K562 (cell line): Measurements from ENCODE around the gene PSMD13. TPM values are rescaled to one million over a fixed set of nuclear protein-coding genes. Genes with fewer than 3 reads are reported as not detected.

Experiments
- ATAC-seq: fragments of 200-7000 bp; cut with Tn5 transposase; 3 replicates; pipeline ENCODE4 v1.9.1; 2020; ENCODE audit warnings: moderate library complexity
- BruUV-seq: library from RNA; stranded (reverse); fragments of 400-500 nt; replicated peaks from 2 replicates; lab custom pipeline; 2021; lab: Mats Ljungman, UMichigan
- CTCF ChIA-PET: fragments of 300-600 bp; formaldehyde crosslinking; extraction: SDS; loops from one replicate; lab custom pipeline; 2021; ENCODE audit warnings: low intra/inter-chr PET ratio; lab: Yijun Ruan, JAX
- POLR2A ChIA-PET: fragments of 300-600, 350-650 bp; sonication (Branson Sonifier 250); formaldehyde crosslinking; extraction: SDS; loops from one replicate; lab custom pipeline; 2021; ENCODE audit warnings: antibody characterized with exemption, inconsistent platforms; lab: Yijun Ruan, JAX
- DNase-seq, 4 experiments: peaks; one replicate each; pipeline versions ENCODE4 v3.0.0 to v3.0.0-alpha.2; 2011 to 2018; ENCODE audit warnings: low spot score in 3 of 4, mixed read lengths in 3 of 4; ENCODE audit errors: extremely low read depth in 1 of 4
- FAIRE-seq: peaks from 2 replicates; lab custom pipeline; 2011; peaks lifted over from hg19 to GRCh38; lab: Jason Lieb, UNC
- H2AFZ ChIP-seq: 2 replicates; pipeline ENCODE4 v1.6.0; 2011; ENCODE audit warnings: low read depth, low read length, control low read depth, inconsistent platforms
- H3K27ac ChIP-seq: fragments of 200-600 bp; 3 replicates; pipeline ENCODE4 v1.8.0; 2011; ENCODE audit warnings: low read depth, mild to moderate bottlenecking, control low read depth, inconsistent platforms, low read length, moderate library complexity, mixed read lengths; ENCODE audit errors: extremely low read depth
- H3K27me3 ChIP-seq, 2 experiments: fragments of 300-600 bp in 1 of 2; 2 replicates in 1 of 2; 3 replicates in 1 of 2; pipeline versions ENCODE4 v1.6.0 to v1.8.0; 2011; ENCODE audit warnings: inconsistent platforms in 2 of 2, low read length in 2 of 2, mild to moderate bottlenecking in 1 of 2, mixed read lengths in 1 of 2, moderate library complexity in 1 of 2; ENCODE audit not compliant: control insufficient read depth in 2 of 2, insufficient read depth in 2 of 2
- H3K36me3 ChIP-seq: fragments of 300-600 bp; 3 replicates; pipeline ENCODE4 v1.8.0; 2011; ENCODE audit warnings: mild to moderate bottlenecking, low read length, inconsistent platforms; ENCODE audit not compliant: control insufficient read depth, insufficient read depth
- H3K4me1 ChIP-seq, 2 experiments: fragments of 200-600 bp in 1 of 2; replicated peaks in 1 of 2; 2 replicates in 1 of 2; 3 replicates in 1 of 2; pipeline versions ENCODE4 v1.5.1 to v1.8.0; 2011; ENCODE audit warnings: inconsistent platforms in 2 of 2, low read length in 2 of 2, mild to moderate bottlenecking in 1 of 2, mixed read lengths in 1 of 2, moderate library complexity in 1 of 2; ENCODE audit not compliant: control insufficient read depth in 2 of 2, insufficient read depth in 2 of 2
- H3K4me2 ChIP-seq: 2 replicates; pipeline ENCODE4 v1.6.1; 2011; ENCODE audit warnings: low read length, control low read depth, inconsistent platforms, mixed read lengths; ENCODE audit not compliant: insufficient read depth
- H3K4me3 ChIP-seq: fragments of 200-600 bp; sonication (generic), shearing (Covaris generic); 2 replicates; pipeline ENCODE4 v1.5.1; 2016; ENCODE audit warnings: control low read depth, inconsistent platforms
- H3K79me2 ChIP-seq: fragments of 200-600 bp; 3 replicates; pipeline ENCODE4 v1.8.0; 2011; ENCODE audit warnings: low read length, inconsistent platforms; ENCODE audit not compliant: control insufficient read depth, insufficient read depth
- H3K9ac ChIP-seq, 2 experiments: 2 replicates each; pipeline versions ENCODE4 v1.6.0 to v1.6.1; 2011; ENCODE audit warnings: low read depth in 2 of 2, low read length in 2 of 2, control low read depth in 1 of 2, inconsistent platforms in 1 of 2, mild to moderate bottlenecking in 1 of 2, mixed read lengths in 1 of 2; ENCODE audit not compliant: insufficient read depth in 1 of 2
- H3K9me1 ChIP-seq: one replicate; pipeline ENCODE4 v1.6.0; 2011; ENCODE audit warnings: inconsistent platforms, mild to moderate bottlenecking, low read length, moderate library complexity; ENCODE audit not compliant: control insufficient read depth, insufficient read depth
- H3K9me3 ChIP-seq: replicated peaks from 2 replicates; pipeline ENCODE4 v1.5.1; 2011; ENCODE audit warnings: low read depth, low read length, inconsistent platforms; ENCODE audit not compliant: control insufficient read depth, insufficient read depth
- H4K20me1 ChIP-seq: replicated peaks from 2 replicates; pipeline ENCODE4 v1.6.1; 2011; ENCODE audit warnings: low read length, inconsistent platforms, mixed read lengths; ENCODE audit not compliant: control insufficient read depth, insufficient read depth
- FUS ChIP-seq: fragments of 200-400 bp; formaldehyde crosslinking; optimal IDR thresholded peaks from 2 replicates; pipeline ENCODE3; 2017; ENCODE audit warnings: low read depth, low read length
- HNRNPL ChIP-seq: fragments of 200-400 bp; formaldehyde crosslinking; IDR thresholded peaks from 2 replicates; pipeline ENCODE4 v1.6.1; 2017; ENCODE audit warnings: low read depth, mild to moderate bottlenecking, low read length
- ILK ChIP-seq: fragments of 450-650 bp; IDR thresholded peaks from 2 replicates; pipeline ENCODE4 v1.6.1; 2016; ENCODE audit warnings: missing genetic modification characterization, low read depth, mild to moderate bottlenecking, missing compliant biosample characterization, moderate library complexity, borderline replicate concordance
- POLR2G ChIP-seq: fragments of 200-400 bp; formaldehyde crosslinking; IDR thresholded peaks from 2 replicates; pipeline ENCODE4 v1.6.1; 2017; ENCODE audit warnings: low read depth, mild to moderate bottlenecking, antibody characterized with exemption, low read length, moderate library complexity
- RBFOX2 ChIP-seq: fragments of 200-400 bp; formaldehyde crosslinking; IDR thresholded peaks from 2 replicates; pipeline ENCODE4 v1.6.1; 2017; ENCODE audit warnings: low read depth, mild to moderate bottlenecking, low read length, moderate library complexity
- SRSF9 ChIP-seq: fragments of 200-400 bp; formaldehyde crosslinking; IDR thresholded peaks from 2 replicates; pipeline ENCODE4 v1.6.1; 2017; ENCODE audit warnings: low read depth, low read length, borderline replicate concordance
- WGBS: fragments of 100-300 bp; shearing (Covaris generic); methylation state at CpG from one replicate; pipeline ENCODE4 v1.1.6; 2016; ENCODE audit warnings: low coverage, mixed read lengths; ENCODE audit not compliant: insufficient coverage; ENCODE audit errors: missing lambda C conversion rate; 5-methylcytosine and 5-hydroxymethylcytosine counted together
- in situ Hi-C: fragments of 300-500 bp; cut with MboI; formaldehyde crosslinking; loops from 4 replicates; pipeline ENCODE4 v1.15.0; 2018; ENCODE audit warnings: inconsistent platforms, mixed read lengths
- intact Hi-C: fragments of 100-400 bp; cut with micrococcal nuclease; formaldehyde crosslinking; loops from 2 replicates; pipeline ENCODE4 v1.14.2; 2022
- polyA plus RNA-seq, 8 experiments: library from polyadenylated mRNA; depleted of rRNA in 4 of 8; stranded (reverse) in 5 of 8; unstranded in 3 of 8; fragments of >200 nt; fragmentation: Nextera tagmentation in 2 of 8; fragmentation: Illumina TruSeq in 1 of 8; extraction: Ambion mirVana in 2 of 8; extraction: Trizol in 1 of 8; gene quantifications; 2 replicates each; pipeline versions ENCODE4 v1.2.1 to v1.2.3, GENCODE V29; 2011 to 2014; ENCODE audit warnings: inconsistent platforms in 1 of 8, missing spikeins in 1 of 8
- total RNA-seq, 7 experiments: library from RNA; depleted of rRNA in 6 of 7; stranded (reverse); fragments of >200 nt in 6 of 7; fragmentation: Illumina TruSeq in 2 of 7; extraction: Trizol in 2 of 7; gene quantifications; 2 replicates each; pipeline versions ENCODE4 v1.2.1 to v1.2.3, GENCODE V29; 2011 to 2021; ENCODE audit warnings: low replicate concordance in 1 of 7

Gene PSMD13
- total and polyA plus RNA-seq, 9 of the 15 experiments (the other 6 are each of a cell fraction or from before 2014, with no cell fraction given), result 185 to 383 (median 267) TPM

DNA sequence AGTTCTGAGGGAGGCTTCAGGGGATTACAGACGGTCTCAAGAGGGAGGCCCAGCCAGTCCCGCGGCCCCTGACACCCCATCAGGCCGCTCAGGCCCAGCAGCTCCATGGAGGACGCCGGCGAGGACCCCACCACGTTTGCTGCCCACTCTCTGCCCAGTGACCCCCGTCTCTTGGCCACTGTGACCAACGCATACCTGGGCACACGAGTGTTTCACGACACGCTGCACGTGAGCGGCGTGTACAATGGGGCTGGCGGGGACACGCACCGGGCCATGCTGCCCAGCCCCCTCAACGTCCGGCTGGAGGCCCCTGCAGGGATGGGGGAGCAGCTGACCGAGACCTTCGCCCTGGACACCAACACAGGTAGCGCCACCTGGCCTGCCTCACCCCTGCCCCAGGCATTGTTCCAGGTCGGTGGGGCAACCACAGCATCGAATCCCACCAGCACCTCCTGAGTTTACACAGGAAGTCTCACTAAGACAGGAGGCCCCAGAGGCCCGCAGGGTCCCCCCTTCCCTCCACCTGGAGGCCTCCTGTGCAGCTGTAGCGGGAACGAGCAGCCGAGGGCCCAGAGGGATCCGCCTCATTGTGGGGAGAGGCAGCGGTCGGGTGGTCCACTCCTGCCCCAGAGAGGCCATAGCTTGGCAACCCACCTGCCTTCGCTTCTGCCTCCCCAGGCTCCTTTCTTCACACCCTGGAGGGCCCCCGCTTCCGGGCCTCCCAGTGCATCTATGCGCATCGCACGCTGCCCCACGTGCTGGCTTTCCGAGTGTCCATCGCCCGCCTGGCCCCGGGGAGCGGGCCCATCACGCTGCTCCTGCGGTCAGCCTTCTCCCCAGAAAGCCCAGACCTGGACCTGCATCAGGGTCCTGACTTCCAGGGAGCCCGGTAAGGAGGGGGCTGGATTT, 53.2 kb downstream of the PSMD13 start (continued):
- TF ChIP-seq SRSF9, result no peak
- TF ChIP-seq FUS, result no peak

DNA sequence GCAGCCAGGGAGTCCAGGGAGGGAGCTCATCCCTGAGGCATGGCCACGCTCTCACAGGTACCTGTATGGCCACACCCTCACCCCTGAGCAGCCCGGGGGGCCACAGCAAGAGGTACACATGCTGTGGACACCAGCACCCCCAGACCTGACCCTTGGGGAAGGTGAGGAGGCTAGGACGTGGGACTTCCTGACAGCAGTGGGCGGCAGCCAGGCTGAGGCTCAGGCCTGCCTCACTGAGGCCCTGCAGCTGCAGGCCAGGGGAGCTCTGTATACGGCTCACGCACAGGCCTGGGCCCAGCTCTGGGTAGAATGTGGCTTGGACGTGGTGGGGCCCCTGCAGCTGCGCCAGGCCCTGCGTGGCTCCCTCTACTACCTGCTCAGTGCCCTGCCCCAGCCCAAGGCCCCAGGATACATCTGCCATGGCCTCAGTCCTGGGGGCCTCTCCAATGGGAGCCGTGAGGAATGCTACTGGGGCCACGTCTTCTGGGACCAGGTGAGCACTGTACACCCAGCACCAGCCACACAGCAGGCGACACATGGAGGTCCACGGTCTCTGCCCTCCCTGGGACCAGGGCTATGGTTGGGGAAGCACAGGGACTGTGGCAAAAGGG, 54.0 kb downstream of the PSMD13 start:
- Histone ChIP-seq H3K27ac (no peak overlapping the region), H3K9ac (peak overlapping the region in 1 of 2 experiments; percentile 94; a peak in 2 of 4 replicates), H4K20me1 (no peaks in the 10 kb centered on the region), H3K4me1 (peaks cover 13 to 89% of the 10 kb centered on the region in 2 experiments; a peak in 4 of 5 replicates), H3K4me2 (no peak overlapping the region), H3K79me2 (peaks cover 37% of the 10 kb centered on the region), H2AFZ (no peak overlapping the region), H3K4me3 (no peak overlapping the region), H3K27me3 (no peaks in the 10 kb centered on the region), H3K9me3 (no peaks in the 10 kb centered on the region), H3K9me1 (no peaks in the 10 kb centered on the region), H3K36me3 (peaks cover 60% of the 10 kb centered on the region; the same call in 2 of the 3 replicates)
- no TSS peak for BruUV-seq
- 87% methylated on average over 9 of the region's 13 CpGs for WGBS
- TF ChIP-seq RBFOX2, result peak; percentile 14; the same call in 1 of the 2 replicates
- no peak for TF ChIP-seq ILK (tag)
- TF ChIP-seq HNRNPL, result no peak
- 0 out of 2 replicates have a peak, but pooled peaks have one; percentile 22 for TF ChIP-seq POLR2G
- FAIRE-seq (no peak), ATAC-seq (no peak), DNase-seq (no peak)
- intact Hi-C loops (no loop called here), in situ Hi-C loops (no loop called here)
- ChIA-PET POLR2A (interaction anchor here (1.5 to 1.7 kb wide), 2 partner anchors 23 to 83 kb away, joined by 3 to 5 read pairs; partner anchors contain the start of genes BET1L and RIC8A), CTCF (no interaction called here)
